Measurements from ENCODE around the gene CD9. TPM values are rescaled to one million over a fixed set of nuclear protein-coding genes. Genes with fewer than 3 reads are reported as not detected.

Gene CD9
- total and polyA plus RNA-seq, 2 donors (not counting 1 experiment from before 2014, with no cell fraction given), result 7.2 to 12.8 TPM

GRCh38 chr12:6199531-6200255 lies 507 bp upstream of the CD9 start:
- ChIA-PET CTCF (interaction anchor here (1.0 to 9.3 kb wide), 2 partner anchors 10 to 77 kb away, joined by 3 to 127 read pairs; no protein-coding TSS in a partner anchor), POLR2A (no interaction called here)
- DNase-seq (peak; percentile 47), ATAC-seq (ENCODE audit: low read depth) (peak; percentile 17)
- 10% methylated on average over 27 of the region's 42 CpGs for WGBS (ENCODE audit: insufficient coverage)
- H3K4me1 Mint-ChIP-seq, result peaks cover 33% of the 10 kb centered on the region
- H3K79me2 ChIP-seq (ENCODE audit: control insufficient read depth, insufficient read depth, low read length), result no peaks in the 10 kb centered on the region
- H3K4me2 ChIP-seq (replicated peaks; ENCODE audit: low read depth, low read length, poor library complexity, severe bottlenecking), result peak overlapping the region; percentile 88
- H3K4me3 ChIP-seq (ENCODE audit: control extremely low read depth in 1 of 5, extremely low read depth in 1 of 5, insufficient read depth in 1 of 5, low read depth in 2 of 5, low read length in 4 of 5), result peak overlapping the region; percentile 35 to 59 (median 56)
- peak overlapping the region; percentile 66 for H3K9ac ChIP-seq (ENCODE audit: low read length)
- peaks cover 0 to 37% (median 20%) of the 10 kb centered on the region in 4 experiments for H3K27me3 ChIP-seq (replicated peaks in 1 of 4; ENCODE audit: control extremely low read depth in 1 of 4, control insufficient read depth in 3 of 4, insufficient read depth in 4 of 4, low read length in 3 of 4)
- peaks cover 37% of the 10 kb centered on the region for H3K27me3 Mint-ChIP-seq
- peak overlapping the region in 1 of 2 donors; percentile 28 for H3K27ac ChIP-seq (ENCODE audit: low read length in 2 of 2)
- intact Hi-C loops (cut with micrococcal nuclease), result loop anchor here (5.0 to 10.0 kb wide), 2 partner anchors 33 to 135 kb away; no protein-coding TSS in a partner anchor
- TF ChIP-seq EZH2 (IDR thresholded peaks at IDR 0.05; ENCODE audit: borderline replicate concordance, insufficient read depth, low read depth, low read length, poor library complexity, severe bottlenecking) (no peak), CTCF (IDR thresholded peaks at IDR 0.05) (no peak)
- H4K20me1 ChIP-seq (ENCODE audit: control insufficient read depth, insufficient read depth, low read length, poor library complexity, severe bottlenecking), result no peaks in the 10 kb centered on the region
- H3K9me3 ChIP-seq (ENCODE audit: control extremely low read depth in 1 of 3, control insufficient read depth in 2 of 3, insufficient read depth in 1 of 3, low read length in 2 of 3), result peaks cover 0 to 6% (median 0%) of the 10 kb centered on the region in 3 donors
- H3K9me3 Mint-ChIP-seq (ENCODE audit: insufficient read depth), result no peaks in the 10 kb centered on the region
- H3K27ac Mint-ChIP-seq, result peak overlapping the region; percentile 75
- H3K4me1 ChIP-seq (ENCODE audit: control insufficient read depth in 2 of 2, insufficient read depth in 2 of 2, low read length in 2 of 2), result peaks cover 32 to 37% of the 10 kb centered on the region in 2 donors
- peak overlapping the region; percentile 83 for H3K4me3 Mint-ChIP-seq
- peak overlapping the region; percentile 79 for H2AFZ ChIP-seq (ENCODE audit: insufficient read depth, low read depth, low read length, poor library complexity, severe bottlenecking)
- H3K36me3 ChIP-seq (replicated peaks in 1 of 2; ENCODE audit: control extremely low read depth in 1 of 2, control insufficient read depth in 1 of 2, extremely low read depth in 1 of 2, insufficient read depth in 2 of 2, low read length in 1 of 2), result no peaks in the 10 kb centered on the region

DNA sequence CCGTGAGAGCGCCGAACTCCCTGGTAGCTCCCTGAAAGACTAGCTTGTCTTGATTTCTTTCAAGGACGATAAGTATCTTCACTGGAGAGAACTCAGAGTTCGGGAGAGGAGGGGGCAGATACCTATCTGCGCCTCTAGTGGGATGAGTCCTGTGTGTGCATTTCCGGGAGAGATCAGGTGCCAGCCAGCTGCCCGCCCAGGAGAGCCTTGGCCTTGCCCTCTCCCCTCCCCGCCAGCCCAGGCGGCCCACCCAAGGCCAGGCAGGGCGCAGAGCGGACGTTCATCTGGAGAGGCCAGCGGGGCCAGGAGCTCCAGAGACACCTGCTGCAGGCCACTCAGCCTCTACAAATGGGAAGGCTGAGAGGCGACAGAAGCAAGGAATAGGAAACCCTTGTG lies 1.0 kb downstream of the CD9 start:
- peaks cover 3% of the 10 kb centered on the region for H3K79me2 ChIP-seq (ENCODE audit: control insufficient read depth, insufficient read depth, low read length)
- H3K4me3 ChIP-seq (ENCODE audit: control extremely low read depth in 1 of 5, extremely low read depth in 1 of 5, insufficient read depth in 1 of 5, low read depth in 2 of 5, low read length in 4 of 5), result peak overlapping the region in 4 of 5 experiments; percentile 45 to 68 (median 58)
- TF ChIP-seq CTCF (IDR thresholded peaks at IDR 0.05) (no peak), EZH2 (IDR thresholded peaks at IDR 0.05; ENCODE audit: borderline replicate concordance, insufficient read depth, low read depth, low read length, poor library complexity, severe bottlenecking) (no peak)
- Mint-ChIP-seq H3K27me3 (peaks cover 47% of the 10 kb centered on the region), H3K4me1 (peaks cover 27% of the 10 kb centered on the region), H3K9me3 (ENCODE audit: insufficient read depth) (no peaks in the 10 kb centered on the region), H3K27ac (no peak overlapping the region), H3K4me3 (peak overlapping the region; percentile 81)
- H3K9me3 ChIP-seq (ENCODE audit: control extremely low read depth in 1 of 3, control insufficient read depth in 2 of 3, insufficient read depth in 1 of 3, low read length in 2 of 3), result peaks cover 0 to 6% (median 0%) of the 10 kb centered on the region in 3 donors
- H3K4me1 ChIP-seq (ENCODE audit: control insufficient read depth in 2 of 2, insufficient read depth in 2 of 2, low read length in 2 of 2), result peaks cover 28 to 30% of the 10 kb centered on the region in 2 donors
- POLR2A ChIA-PET, result no interaction called here
- peak overlapping the region; percentile 97 for H3K4me2 ChIP-seq (replicated peaks; ENCODE audit: low read depth, low read length, poor library complexity, severe bottlenecking)
- ATAC-seq (ENCODE audit: low read depth) (no peak), DNase-seq (peak; percentile 28)
- H3K9ac ChIP-seq (ENCODE audit: low read length), result peak overlapping the region; percentile 64
- H2AFZ ChIP-seq (ENCODE audit: insufficient read depth, low read depth, low read length, poor library complexity, severe bottlenecking), result peak overlapping the region; percentile 75
- intact Hi-C loops (cut with micrococcal nuclease), result no loop called here
- peaks cover 0 to 37% (median 20%) of the 10 kb centered on the region in 4 experiments for H3K27me3 ChIP-seq (replicated peaks in 1 of 4; ENCODE audit: control extremely low read depth in 1 of 4, control insufficient read depth in 3 of 4, insufficient read depth in 4 of 4, low read length in 3 of 4)
- CTCF ChIA-PET, result interaction anchor here (1.1 to 9.3 kb wide), 3 partner anchors 8 to 81 kb away, joined by 3 to 127 read pairs (median 3); no protein-coding TSS in a partner anchor
- no peak overlapping the region for H3K27ac ChIP-seq (ENCODE audit: low read length in 2 of 2)
- 16% methylated on average over 10 of the region's 15 CpGs for WGBS (ENCODE audit: insufficient coverage)
- H3K36me3 ChIP-seq (replicated peaks in 1 of 2; ENCODE audit: control extremely low read depth in 1 of 2, control insufficient read depth in 1 of 2, extremely low read depth in 1 of 2, insufficient read depth in 2 of 2, low read length in 1 of 2), result no peaks in the 10 kb centered on the region
- no peaks in the 10 kb centered on the region for H4K20me1 ChIP-seq (ENCODE audit: control insufficient read depth, insufficient read depth, low read length, poor library complexity, severe bottlenecking)

All from B cell (primary cell).